WTC11 (cell line): ENCODE data around the gene EP400.

Source experiments
- ATF2 ChIP-seq: sonication (generic); formaldehyde crosslinking; IDR thresholded peaks from 2 replicates; pipeline ENCODE4 v1.8.1; 2022; ENCODE audit warnings: low read depth, missing genetic modification reagents, borderline replicate concordance
- CTCF ChIP-seq: fragments of 200-600 bp; IDR thresholded peaks from 2 replicates; pipeline ENCODE4 v1.8.0; 2022; ENCODE audit warnings: antibody characterized with exemption
- E2F5 ChIP-seq: sonication (generic); formaldehyde crosslinking; IDR thresholded peaks from 2 replicates; pipeline ENCODE4 v1.8.1; 2022; ENCODE audit warnings: mild to moderate bottlenecking, moderate library complexity, missing genetic modification reagents
- FOXK1 ChIP-seq: sonication (generic); formaldehyde crosslinking; IDR thresholded peaks from 2 replicates; pipeline ENCODE4 v1.8.0; 2022; ENCODE audit warnings: mild to moderate bottlenecking, moderate library complexity, missing genetic modification reagents
- KAT7 ChIP-seq: sonication (generic); formaldehyde crosslinking; IDR thresholded peaks from 2 replicates; pipeline ENCODE4 v1.8.1; 2023; ENCODE audit warnings: missing genetic modification reagents, mild to moderate bottlenecking, borderline replicate concordance
- NFYB ChIP-seq: sonication (generic); formaldehyde crosslinking; conservative IDR thresholded peaks from 2 replicates; pipeline ENCODE4 v1.8.0; 2022; ENCODE audit warnings: low read depth, missing genetic modification reagents
- TEAD1 ChIP-seq: sonication (generic); formaldehyde crosslinking; IDR thresholded peaks from 2 replicates; pipeline ENCODE4 v1.8.0; 2022; ENCODE audit warnings: mild to moderate bottlenecking, missing genetic modification reagents
- TEAD4 ChIP-seq: sonication (generic); formaldehyde crosslinking; IDR thresholded peaks from 2 replicates; pipeline ENCODE4 v1.8.0; 2022; ENCODE audit warnings: mild to moderate bottlenecking, missing genetic modification reagents
- USF2 ChIP-seq: sonication (generic); formaldehyde crosslinking; IDR thresholded peaks from 2 replicates; pipeline ENCODE4 v1.8.1; 2023; ENCODE audit warnings: mild to moderate bottlenecking, missing genetic modification reagents, moderate library complexity
- TF ChIP-seq, protein P1 (sequence below): sonication (generic); formaldehyde crosslinking; IDR thresholded peaks from 2 replicates; pipeline ENCODE4 v1.8.1; 2023; ENCODE audit warnings: mild to moderate bottlenecking, moderate library complexity, missing genetic modification reagents
- TF ChIP-seq, protein P2 (sequence below): sonication (generic); formaldehyde crosslinking; IDR thresholded peaks from 2 replicates; pipeline ENCODE4 v1.8.0; 2022; ENCODE audit warnings: mild to moderate bottlenecking, missing genetic modification reagents

GRCh38 chr12:131939007-131939406 lies 10.7 kb upstream of the EP400 start:
- TF ChIP-seq CTCF (no peak), FOXK1 (CRISPR knock-in tag) (no peak), USF2 (CRISPR knock-in tag) (no peak), NFYB (CRISPR knock-in tag) (no peak), TEAD1 (no peak), TEAD4 (CRISPR knock-in tag) (no peak), ATF2 (CRISPR knock-in tag) (no peak), KAT7 (CRISPR knock-in tag) (no peak), E2F5 (CRISPR knock-in tag) (no peak)
- TF ChIP-seq, protein P1, sequence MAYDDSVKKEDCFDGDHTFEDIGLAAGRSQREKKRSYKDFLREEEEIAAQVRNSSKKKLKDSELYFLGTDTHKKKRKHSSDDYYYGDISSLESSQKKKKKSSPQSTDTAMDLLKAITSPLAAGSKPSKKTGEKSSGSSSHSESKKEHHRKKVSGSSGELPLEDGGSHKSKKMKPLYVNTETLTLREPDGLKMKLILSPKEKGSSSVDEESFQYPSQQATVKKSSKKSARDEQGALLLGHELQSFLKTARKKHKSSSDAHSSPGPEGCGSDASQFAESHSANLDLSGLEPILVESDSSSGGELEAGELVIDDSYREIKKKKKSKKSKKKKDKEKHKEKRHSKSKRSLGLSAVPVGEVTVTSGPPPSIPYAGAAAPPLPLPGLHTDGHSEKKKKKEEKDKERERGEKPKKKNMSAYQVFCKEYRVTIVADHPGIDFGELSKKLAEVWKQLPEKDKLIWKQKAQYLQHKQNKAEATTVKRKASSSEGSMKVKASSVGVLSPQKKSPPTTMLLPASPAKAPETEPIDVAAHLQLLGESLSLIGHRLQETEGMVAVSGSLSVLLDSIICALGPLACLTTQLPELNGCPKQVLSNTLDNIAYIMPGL (CRISPR knock-in tag): no peak
- TF ChIP-seq, protein P2, sequence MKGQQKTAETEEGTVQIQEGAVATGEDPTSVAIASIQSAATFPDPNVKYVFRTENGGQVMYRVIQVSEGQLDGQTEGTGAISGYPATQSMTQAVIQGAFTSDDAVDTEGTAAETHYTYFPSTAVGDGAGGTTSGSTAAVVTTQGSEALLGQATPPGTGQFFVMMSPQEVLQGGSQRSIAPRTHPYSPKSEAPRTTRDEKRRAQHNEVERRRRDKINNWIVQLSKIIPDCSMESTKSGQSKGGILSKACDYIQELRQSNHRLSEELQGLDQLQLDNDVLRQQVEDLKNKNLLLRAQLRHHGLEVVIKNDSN (CRISPR knock-in tag): no peak
